ENCODE results near the gene TRPC4.

TRPC4 gene

GRCh38 chr13:37618554-37618953 is 251.0 kb downstream of the TRPC4 start:
- Histone ChIP-seq H3K27ac (ENCODE audit: low read depth, low read length) (no peak overlapping the region), H3K36me3 (ENCODE audit: control insufficient read depth in 1 of 2, insufficient read depth in 2 of 2, low read length in 2 of 2) (no peaks in the 10 kb centered on the region), H3K9me3 (ENCODE audit: control insufficient read depth in 1 of 2, low read length in 2 of 2) (no peaks in the 10 kb centered on the region), H3K4me3 (ENCODE audit: low read depth in 1 of 2, low read length in 2 of 2) (no peak overlapping the region), H3K9ac (ENCODE audit: low read depth in 1 of 2, low read length in 2 of 2) (no peak overlapping the region), H3K4me1 (ENCODE audit: control insufficient read depth in 1 of 2, insufficient read depth in 2 of 2, low read length in 2 of 2) (no peaks in the 10 kb centered on the region), H3K27me3 (ENCODE audit: control insufficient read depth in 1 of 2, insufficient read depth in 2 of 2, low read length in 2 of 2) (no peaks in the 10 kb centered on the region)

GRCh38 chr13:37617173-37617572 is 252.4 kb downstream of the TRPC4 start:
- no peaks in the 10 kb centered on the region for H3K27me3 ChIP-seq (ENCODE audit: control insufficient read depth in 1 of 2, insufficient read depth in 2 of 2, low read length in 2 of 2)
- no peaks in the 10 kb centered on the region for H3K4me1 ChIP-seq (ENCODE audit: control insufficient read depth in 1 of 2, insufficient read depth in 2 of 2, low read length in 2 of 2)
- no peak overlapping the region for H3K9ac ChIP-seq (ENCODE audit: low read depth in 1 of 2, low read length in 2 of 2)
- H3K9me3 ChIP-seq (ENCODE audit: control insufficient read depth in 1 of 2, low read length in 2 of 2): no peaks in the 10 kb centered on the region
- no peak overlapping the region for H3K27ac ChIP-seq (ENCODE audit: low read depth, low read length)
- no peak overlapping the region for H3K4me3 ChIP-seq (ENCODE audit: low read depth in 1 of 2, low read length in 2 of 2)
- H3K36me3 ChIP-seq (ENCODE audit: control insufficient read depth in 1 of 2, insufficient read depth in 2 of 2, low read length in 2 of 2): no peaks in the 10 kb centered on the region

- H3K4me3 ChIP-seq (ENCODE audit: low read depth in 1 of 2, low read length in 2 of 2): no peak overlapping the region
- no peaks in the 10 kb centered on the region for H3K27me3 ChIP-seq (ENCODE audit: control insufficient read depth in 1 of 2, insufficient read depth in 2 of 2, low read length in 2 of 2)
- no peak overlapping the region for H3K27ac ChIP-seq (ENCODE audit: low read depth, low read length)
- no peaks in the 10 kb centered on the region for H3K9me3 ChIP-seq (ENCODE audit: control insufficient read depth in 1 of 2, low read length in 2 of 2)
- no peaks in the 10 kb centered on the region for H3K4me1 ChIP-seq (ENCODE audit: control insufficient read depth in 1 of 2, insufficient read depth in 2 of 2, low read length in 2 of 2)
- H3K9ac ChIP-seq (ENCODE audit: low read depth in 1 of 2, low read length in 2 of 2): no peak overlapping the region
- H3K36me3 ChIP-seq (ENCODE audit: control insufficient read depth in 1 of 2, insufficient read depth in 2 of 2, low read length in 2 of 2): no peaks in the 10 kb centered on the region
Observed at GRCh38 chr13:37616131-37616530, 253.4 kb downstream of the TRPC4 start.

GRCh38 chr13:37615276-37615675 is 254.3 kb downstream of the TRPC4 start:
- Histone ChIP-seq H3K4me3 (ENCODE audit: low read depth in 1 of 2, low read length in 2 of 2) (no peak overlapping the region), H3K9me3 (ENCODE audit: control insufficient read depth in 1 of 2, low read length in 2 of 2) (no peaks in the 10 kb centered on the region), H3K27me3 (ENCODE audit: control insufficient read depth in 1 of 2, insufficient read depth in 2 of 2, low read length in 2 of 2) (no peaks in the 10 kb centered on the region), H3K27ac (ENCODE audit: low read depth, low read length) (no peak overlapping the region), H3K36me3 (ENCODE audit: control insufficient read depth in 1 of 2, insufficient read depth in 2 of 2, low read length in 2 of 2) (no peaks in the 10 kb centered on the region), H3K4me1 (ENCODE audit: control insufficient read depth in 1 of 2, insufficient read depth in 2 of 2, low read length in 2 of 2) (no peaks in the 10 kb centered on the region), H3K9ac (ENCODE audit: low read depth in 1 of 2, low read length in 2 of 2) (no peak overlapping the region)

GRCh38 chr13:37613638-37614037 is 255.9 kb downstream of the TRPC4 start:
- H3K27me3 ChIP-seq (ENCODE audit: control insufficient read depth in 1 of 2, insufficient read depth in 2 of 2, low read length in 2 of 2): no peaks in the 10 kb centered on the region
- H3K9ac ChIP-seq (ENCODE audit: low read depth in 1 of 2, low read length in 2 of 2): no peak overlapping the region
- no peaks in the 10 kb centered on the region for H3K36me3 ChIP-seq (ENCODE audit: control insufficient read depth in 1 of 2, insufficient read depth in 2 of 2, low read length in 2 of 2)
- H3K4me3 ChIP-seq (ENCODE audit: low read depth in 1 of 2, low read length in 2 of 2): no peak overlapping the region
- no peaks in the 10 kb centered on the region for H3K4me1 ChIP-seq (ENCODE audit: control insufficient read depth in 1 of 2, insufficient read depth in 2 of 2, low read length in 2 of 2)
- no peak overlapping the region for H3K27ac ChIP-seq (ENCODE audit: low read depth, low read length)
- H3K9me3 ChIP-seq (ENCODE audit: control insufficient read depth in 1 of 2, low read length in 2 of 2): no peaks in the 10 kb centered on the region

GRCh38 chr13:37613236-37613635 is 256.3 kb downstream of the TRPC4 start:
- Histone ChIP-seq H3K9me3 (ENCODE audit: control insufficient read depth in 1 of 2, low read length in 2 of 2) (no peaks in the 10 kb centered on the region), H3K4me1 (ENCODE audit: control insufficient read depth in 1 of 2, insufficient read depth in 2 of 2, low read length in 2 of 2) (no peaks in the 10 kb centered on the region), H3K27ac (ENCODE audit: low read depth, low read length) (no peak overlapping the region)

GRCh38 chr13:37608750-37609339 is 260.7 kb downstream of the TRPC4 start:
- Histone ChIP-seq H3K4me1 (ENCODE audit: control insufficient read depth in 1 of 2, insufficient read depth in 2 of 2, low read length in 2 of 2) (no peaks in the 10 kb centered on the region), H3K9me3 (ENCODE audit: control insufficient read depth in 1 of 2, low read length in 2 of 2) (no peaks in the 10 kb centered on the region), H3K27ac (ENCODE audit: low read depth, low read length) (no peak overlapping the region), H3K27me3 (ENCODE audit: control insufficient read depth in 1 of 2, insufficient read depth in 2 of 2, low read length in 2 of 2) (no peaks in the 10 kb centered on the region), H3K36me3 (ENCODE audit: control insufficient read depth in 1 of 2, insufficient read depth in 2 of 2, low read length in 2 of 2) (no peaks in the 10 kb centered on the region), H3K9ac (ENCODE audit: low read depth in 1 of 2, low read length in 2 of 2) (no peak overlapping the region), H3K4me3 (ENCODE audit: low read depth in 1 of 2, low read length in 2 of 2) (no peak overlapping the region)

More at GRCh38 chr13:37613236-37613635, 256.3 kb downstream of the TRPC4 start:
- no peak overlapping the region for H3K9ac ChIP-seq (ENCODE audit: low read depth in 1 of 2, low read length in 2 of 2)
- H3K4me3 ChIP-seq (ENCODE audit: low read depth in 1 of 2, low read length in 2 of 2): no peak overlapping the region
- H3K27me3 ChIP-seq (ENCODE audit: control insufficient read depth in 1 of 2, insufficient read depth in 2 of 2, low read length in 2 of 2): no peaks in the 10 kb centered on the region
- no peaks in the 10 kb centered on the region for H3K36me3 ChIP-seq (ENCODE audit: control insufficient read depth in 1 of 2, insufficient read depth in 2 of 2, low read length in 2 of 2)

- no peaks in the 10 kb centered on the region for H3K9me3 ChIP-seq (ENCODE audit: control insufficient read depth in 1 of 2, low read length in 2 of 2)
- no peaks in the 10 kb centered on the region for H3K4me1 ChIP-seq (ENCODE audit: control insufficient read depth in 1 of 2, insufficient read depth in 2 of 2, low read length in 2 of 2)
- no peaks in the 10 kb centered on the region for H3K27me3 ChIP-seq (ENCODE audit: control insufficient read depth in 1 of 2, insufficient read depth in 2 of 2, low read length in 2 of 2)
- no peak overlapping the region for H3K9ac ChIP-seq (ENCODE audit: low read depth in 1 of 2, low read length in 2 of 2)
- H3K36me3 ChIP-seq (ENCODE audit: control insufficient read depth in 1 of 2, insufficient read depth in 2 of 2, low read length in 2 of 2): no peaks in the 10 kb centered on the region
- H3K4me3 ChIP-seq (ENCODE audit: low read depth in 1 of 2, low read length in 2 of 2): no peak overlapping the region
- H3K27ac ChIP-seq (ENCODE audit: low read depth, low read length): no peak overlapping the region
Observed at GRCh38 chr13:37602733-37603381, 266.7 kb downstream of the TRPC4 start.

GRCh38 chr13:37601648-37602440 is 267.7 kb downstream of the TRPC4 start:
- H3K4me3 ChIP-seq (ENCODE audit: low read depth in 1 of 2, low read length in 2 of 2): no peak overlapping the region
- no peaks in the 10 kb centered on the region for H3K9me3 ChIP-seq (ENCODE audit: control insufficient read depth in 1 of 2, low read length in 2 of 2)
- no peak overlapping the region for H3K27ac ChIP-seq (ENCODE audit: low read depth, low read length)
- H3K9ac ChIP-seq (ENCODE audit: low read depth in 1 of 2, low read length in 2 of 2): no peak overlapping the region
- no peaks in the 10 kb centered on the region for H3K36me3 ChIP-seq (ENCODE audit: control insufficient read depth in 1 of 2, insufficient read depth in 2 of 2, low read length in 2 of 2)
- no peaks in the 10 kb centered on the region for H3K4me1 ChIP-seq (ENCODE audit: control insufficient read depth in 1 of 2, insufficient read depth in 2 of 2, low read length in 2 of 2)
- H3K27me3 ChIP-seq (ENCODE audit: control insufficient read depth in 1 of 2, insufficient read depth in 2 of 2, low read length in 2 of 2): no peaks in the 10 kb centered on the region

GRCh38 chr13:37599519-37599918 is 270.1 kb downstream of the TRPC4 start:
- Histone ChIP-seq H3K9ac (ENCODE audit: low read depth in 1 of 2, low read length in 2 of 2) (no peak overlapping the region), H3K4me1 (ENCODE audit: control insufficient read depth in 1 of 2, insufficient read depth in 2 of 2, low read length in 2 of 2) (no peaks in the 10 kb centered on the region), H3K27ac (ENCODE audit: low read depth, low read length) (no peak overlapping the region), H3K4me3 (ENCODE audit: low read depth in 1 of 2, low read length in 2 of 2) (no peak overlapping the region), H3K27me3 (ENCODE audit: control insufficient read depth in 1 of 2, insufficient read depth in 2 of 2, low read length in 2 of 2) (no peaks in the 10 kb centered on the region), H3K9me3 (ENCODE audit: control insufficient read depth in 1 of 2, low read length in 2 of 2) (no peaks in the 10 kb centered on the region), H3K36me3 (ENCODE audit: control insufficient read depth in 1 of 2, insufficient read depth in 2 of 2, low read length in 2 of 2) (no peaks in the 10 kb centered on the region)

All from duodenal mucosa (tissue), 2 donors.